GM18498 (cell line): ENCODE measurements around the gene TPK1.

ENCODE experiments used
- ATAC-seq: cut with Tn5 transposase; IDR thresholded peaks from one replicate; pipeline ENCODE4 v1.9.1; 2021; ENCODE audit warnings: mild to moderate bottlenecking, moderate library complexity; ENCODE audit not compliant: unreplicated experiment

The TPK1 gene

DNA sequence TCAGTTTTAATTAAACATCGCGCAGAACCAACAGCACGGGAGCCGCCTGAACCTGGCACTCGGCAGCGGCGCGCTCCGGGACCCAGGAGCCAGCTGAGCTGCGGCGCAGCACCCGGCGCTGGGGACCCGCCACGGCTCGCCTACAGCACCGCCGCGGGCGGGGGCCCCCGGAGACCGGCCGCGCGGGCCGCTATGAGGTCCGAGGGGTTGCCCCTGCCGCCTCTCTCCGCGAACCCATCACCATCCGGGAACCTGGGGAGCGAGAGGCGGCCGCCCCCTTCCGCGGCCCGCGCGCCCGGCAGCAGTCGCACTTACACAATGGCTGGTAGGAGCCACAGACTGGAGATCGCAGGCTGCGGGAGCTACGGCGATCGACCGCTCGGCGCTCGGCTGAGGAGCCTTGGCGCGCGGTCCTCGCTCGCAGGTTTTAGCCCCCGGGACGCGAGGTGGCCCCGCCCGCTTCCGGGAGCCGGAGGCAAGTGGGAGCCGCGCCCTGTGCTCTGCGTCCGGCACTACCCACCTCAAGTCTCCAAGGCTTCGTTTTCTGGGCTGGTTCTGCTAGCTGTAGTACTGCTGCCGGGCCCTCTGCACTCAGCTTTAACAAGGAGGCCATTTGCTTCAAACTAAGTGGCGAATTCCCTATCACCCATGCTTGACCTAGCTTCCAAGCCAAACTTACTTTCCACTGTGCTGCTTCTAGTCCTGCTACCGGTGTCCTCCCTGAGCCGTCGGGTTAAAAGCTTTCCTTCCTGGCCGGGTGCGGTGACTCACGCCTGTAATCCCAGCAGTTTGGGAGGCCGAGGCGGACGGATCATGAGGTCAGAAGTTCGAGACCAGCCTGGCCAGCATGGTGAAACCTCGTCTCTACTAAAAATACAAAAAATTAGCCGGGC lies at the start of gene TPK1:
TPK1 (minus strand) TSS at position 402 of the 893 bp plus-strand sequence. CDS start 451 bp downstream, outside the sequence.
- peak; percentile 90 for ATAC-seq

DNA sequence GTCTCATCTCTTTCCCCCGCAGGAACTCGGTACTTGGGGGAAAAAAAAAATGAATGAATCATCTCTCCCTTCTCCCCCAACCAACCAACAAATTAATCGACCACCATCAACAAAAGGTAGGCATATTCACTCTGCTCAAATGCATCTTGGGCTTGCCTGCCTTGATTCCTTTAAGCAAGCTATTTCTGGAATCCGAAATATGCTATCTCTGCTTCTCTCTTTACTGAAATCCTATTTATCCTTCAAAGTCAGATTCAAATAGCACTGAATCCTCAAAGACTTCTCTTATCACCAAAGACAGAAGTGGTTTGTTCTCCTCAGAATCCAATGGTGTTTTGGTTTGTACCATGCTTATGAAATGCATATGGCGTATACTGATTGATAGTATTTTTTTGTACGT lies 49.6 kb upstream of the TPK1 start:
- no peak for ATAC-seq

DNA sequence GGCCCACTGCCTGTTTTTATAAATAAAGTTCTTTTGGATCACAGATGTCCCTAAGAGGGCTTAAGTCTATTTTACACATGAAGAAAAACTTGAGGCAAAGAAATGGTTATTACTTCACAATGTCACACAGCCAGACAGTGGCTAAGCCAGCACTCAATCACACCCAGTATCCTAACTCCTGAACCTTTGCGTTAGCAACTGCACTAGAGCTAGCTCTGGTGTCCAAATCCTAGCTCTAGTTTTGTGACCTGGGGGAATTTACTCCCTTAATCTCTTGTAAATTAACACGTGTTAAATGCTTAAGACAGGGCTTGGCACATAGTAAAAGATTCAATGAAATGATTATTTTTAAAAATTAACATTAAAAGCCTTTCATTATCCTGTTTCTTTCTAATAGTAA lies 49.0 kb upstream of the TPK1 start:
- no peak for ATAC-seq

DNA sequence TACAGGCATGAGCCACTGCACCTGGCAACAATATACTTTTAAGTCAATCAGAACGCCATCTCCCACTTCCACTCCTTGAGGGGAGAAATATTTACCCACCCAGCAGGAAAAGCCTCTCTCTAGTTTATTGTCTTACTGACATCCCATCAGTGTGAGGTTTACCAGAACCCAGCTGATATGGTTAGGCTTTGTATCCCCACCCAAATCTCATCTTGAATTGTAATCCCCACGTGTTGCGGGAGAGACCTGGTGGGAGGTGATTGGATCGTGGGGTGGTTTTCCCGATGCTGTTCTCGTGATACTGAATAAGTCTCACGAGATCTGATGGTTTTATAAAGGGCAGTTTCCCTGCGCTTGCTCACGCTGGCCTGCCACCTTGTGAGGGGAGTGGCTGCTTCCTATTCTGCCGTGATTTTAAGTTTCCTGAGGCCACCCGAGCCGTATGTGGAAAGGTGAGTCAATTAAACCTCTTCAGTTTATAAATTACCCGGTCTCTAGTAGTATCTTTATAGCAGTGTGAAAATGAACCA lies 37.5 kb upstream of the TPK1 start:
- no peak for ATAC-seq

DNA sequence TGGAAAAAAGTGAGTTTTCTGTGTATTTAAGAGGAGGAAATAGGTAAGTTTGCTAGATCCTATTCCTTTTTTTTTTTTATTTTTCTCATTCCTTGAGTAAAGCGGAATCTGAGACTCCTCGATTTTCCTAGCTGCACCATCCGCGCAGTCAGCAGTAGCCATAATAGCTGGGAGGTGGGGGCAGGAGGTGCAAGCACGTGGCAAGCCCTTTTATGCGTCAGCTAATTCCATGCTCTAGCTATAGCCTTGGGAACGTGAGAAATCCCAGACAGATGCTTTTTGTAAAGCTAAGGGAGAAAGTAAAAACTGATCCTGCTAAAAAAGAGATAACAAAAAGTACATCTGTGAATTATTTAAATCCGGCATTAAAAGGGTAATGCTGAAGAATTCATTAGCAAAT lies 33.2 kb upstream of the TPK1 start:
- ATAC-seq: no peak

DNA sequence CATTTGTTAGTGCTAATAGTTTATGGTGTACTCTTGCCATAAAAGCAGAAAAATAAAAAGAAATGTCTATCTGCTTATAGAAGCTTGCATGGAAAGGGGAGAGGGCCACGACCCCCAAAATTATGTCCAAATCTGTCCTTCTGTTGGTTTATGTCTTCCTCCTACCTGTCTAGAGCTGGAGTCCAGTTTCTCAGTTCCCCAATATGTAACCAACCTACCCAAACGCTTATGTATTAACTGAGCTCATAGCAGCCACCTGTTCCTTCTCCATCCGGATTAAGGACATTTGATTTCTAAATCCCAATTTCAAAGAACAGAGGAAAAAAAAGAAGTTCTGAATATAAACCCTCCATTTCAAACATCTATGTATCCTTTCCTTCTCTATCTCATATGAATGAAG lies 30.3 kb upstream of the TPK1 start:
- ATAC-seq: no peak

DNA sequence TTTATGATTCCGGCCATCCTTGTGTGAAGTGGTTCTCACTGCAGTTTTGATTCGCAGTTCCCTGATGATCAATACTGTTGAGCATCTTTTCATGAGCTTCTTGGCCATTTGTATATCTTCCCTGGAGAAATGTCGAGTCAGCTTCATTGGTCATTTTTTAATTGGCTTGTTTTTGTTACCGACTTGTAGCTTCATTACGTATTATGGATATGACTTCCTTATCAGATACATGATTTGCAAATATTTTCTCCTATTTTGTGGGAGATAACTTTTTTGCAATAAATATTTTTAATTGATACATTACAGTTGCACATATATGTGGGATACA lies 27.4 kb upstream of the TPK1 start:
- ATAC-seq: no peak

DNA sequence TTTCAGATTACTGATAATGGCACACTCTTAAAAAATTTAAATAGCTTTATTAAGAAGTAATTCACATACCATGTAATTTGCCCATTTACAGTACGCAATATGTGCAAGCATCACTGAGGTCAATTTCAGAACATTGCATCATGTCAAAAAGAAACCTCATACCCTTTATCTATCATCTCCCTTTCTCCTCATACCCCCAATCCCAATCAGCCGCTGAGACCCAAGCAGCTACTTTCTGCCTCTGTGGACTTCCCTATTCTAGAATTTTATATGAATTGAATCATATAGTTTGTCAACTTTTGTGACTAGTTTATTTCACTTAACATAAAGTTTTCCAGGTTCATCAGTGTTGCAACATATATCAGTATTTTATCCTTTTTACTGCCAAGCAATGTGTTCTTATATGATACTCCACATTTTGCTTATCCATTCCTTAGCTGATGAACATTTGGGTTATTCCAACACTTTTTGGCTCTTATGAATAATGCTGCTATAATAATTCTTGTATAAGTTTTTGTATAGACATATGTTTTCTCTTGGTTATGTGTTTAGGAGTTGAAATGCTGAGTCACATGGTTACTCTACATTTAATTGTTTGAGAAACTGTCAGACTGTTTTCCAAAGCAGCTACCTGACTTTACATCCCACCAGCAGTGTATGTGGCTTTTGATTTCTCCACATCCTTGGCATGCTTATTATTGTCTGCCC lies 26.9 kb upstream of the TPK1 start:
- no peak for ATAC-seq

DNA sequence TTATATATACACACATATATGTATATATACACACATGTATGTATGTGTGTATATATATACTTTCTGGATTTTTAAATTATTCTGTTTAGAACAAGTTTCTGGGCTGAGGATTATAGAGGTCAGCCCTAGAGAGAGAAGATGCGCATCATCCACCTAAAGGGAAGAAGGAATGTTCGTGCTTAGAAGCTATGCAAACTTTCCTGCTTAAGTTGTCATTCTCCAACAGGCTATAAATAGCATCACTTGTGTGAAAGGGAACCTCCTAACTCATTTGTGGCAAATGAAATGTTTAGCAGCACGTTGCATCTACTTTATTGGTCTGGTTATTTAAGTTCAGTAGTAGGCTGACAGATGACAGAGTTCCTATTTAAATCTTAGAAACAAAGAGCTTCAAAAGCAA lies 23.9 kb upstream of the TPK1 start:
- no peak for ATAC-seq

DNA sequence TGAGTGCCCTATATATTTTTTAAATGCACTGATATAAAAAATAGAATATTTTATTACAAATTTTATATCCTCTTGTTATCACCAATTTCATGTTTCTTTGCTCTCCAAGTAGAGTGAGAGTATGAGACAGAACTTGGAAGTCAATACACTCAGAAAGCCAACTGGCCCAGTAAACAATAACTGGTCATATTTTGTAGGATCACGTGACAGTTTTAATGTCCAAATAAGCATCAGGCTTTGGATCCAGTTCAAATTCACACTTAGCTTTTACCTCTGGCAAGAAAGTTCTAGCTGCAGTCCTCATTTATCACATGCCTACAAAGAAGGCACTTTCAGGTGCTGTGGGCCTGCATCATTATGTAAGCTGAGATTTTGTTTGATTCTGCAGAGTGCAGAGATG lies 21.6 kb upstream of the TPK1 start:
- no peak for ATAC-seq

DNA sequence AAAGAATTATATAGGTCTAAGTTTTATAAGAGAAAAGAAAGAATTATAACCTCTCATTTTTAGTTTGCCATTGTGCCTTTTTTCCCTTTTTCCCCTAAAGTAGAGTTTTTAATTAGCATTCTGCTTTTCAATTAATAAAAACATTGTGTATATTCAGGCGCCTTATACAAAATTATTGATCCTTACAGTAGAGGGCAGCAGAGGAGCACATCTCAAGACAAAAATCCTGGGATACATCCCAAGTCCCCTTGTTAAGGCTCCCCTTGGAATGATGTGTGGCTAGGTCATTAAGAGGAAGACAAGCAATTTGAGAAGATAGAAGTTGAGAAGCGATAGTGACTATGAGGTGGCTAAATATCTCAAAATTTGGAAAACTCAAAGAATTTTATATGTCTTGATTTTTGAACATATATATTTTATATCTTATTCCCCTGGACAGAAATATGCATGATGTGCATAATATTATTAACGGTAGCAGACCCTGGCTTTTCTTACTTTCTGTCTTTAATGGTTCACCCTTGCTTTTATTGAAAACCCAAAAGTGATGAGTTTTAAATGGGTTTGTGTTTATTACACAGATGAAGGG lies 19.1 kb upstream of the TPK1 start:
- no peak for ATAC-seq

DNA sequence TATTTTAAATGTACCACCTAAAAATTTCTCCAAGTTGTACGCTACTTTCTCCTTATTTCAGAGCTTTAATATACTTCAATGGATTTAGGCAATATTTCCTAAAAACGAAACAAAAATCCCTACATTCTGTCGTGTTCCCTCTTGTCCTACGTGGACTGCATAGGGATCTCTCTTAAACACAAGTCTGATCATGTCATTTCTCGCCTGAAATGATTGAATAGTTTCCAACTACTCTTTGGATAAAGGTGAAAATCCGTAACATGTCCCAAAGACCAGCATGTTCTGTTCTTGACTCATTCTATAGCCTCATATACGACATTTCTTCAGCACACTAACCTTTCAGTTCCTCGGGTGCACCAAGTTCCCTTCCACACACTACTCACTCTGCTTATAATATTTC lies 17.7 kb upstream of the TPK1 start:
- no peak for ATAC-seq

DNA sequence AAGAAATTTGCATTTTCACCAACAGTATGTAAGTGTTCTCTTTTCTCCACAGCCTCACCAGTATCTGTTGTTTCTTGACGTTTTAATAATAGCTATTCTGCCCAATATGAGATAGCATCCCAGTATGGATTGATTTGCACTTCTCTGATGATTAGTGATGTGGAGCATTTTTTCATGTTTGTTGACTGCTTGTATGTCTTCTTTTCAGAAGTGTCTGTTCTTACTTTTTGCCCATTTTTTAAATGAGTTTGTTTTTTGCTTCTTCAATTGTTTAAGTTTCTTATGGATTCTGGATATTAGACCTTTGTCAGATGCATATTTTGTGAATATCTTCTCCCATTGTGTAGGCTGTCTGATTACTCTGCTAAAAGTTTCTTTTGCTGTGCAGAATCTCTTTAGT lies 12.2 kb upstream of the TPK1 start:
- no peak for ATAC-seq

DNA sequence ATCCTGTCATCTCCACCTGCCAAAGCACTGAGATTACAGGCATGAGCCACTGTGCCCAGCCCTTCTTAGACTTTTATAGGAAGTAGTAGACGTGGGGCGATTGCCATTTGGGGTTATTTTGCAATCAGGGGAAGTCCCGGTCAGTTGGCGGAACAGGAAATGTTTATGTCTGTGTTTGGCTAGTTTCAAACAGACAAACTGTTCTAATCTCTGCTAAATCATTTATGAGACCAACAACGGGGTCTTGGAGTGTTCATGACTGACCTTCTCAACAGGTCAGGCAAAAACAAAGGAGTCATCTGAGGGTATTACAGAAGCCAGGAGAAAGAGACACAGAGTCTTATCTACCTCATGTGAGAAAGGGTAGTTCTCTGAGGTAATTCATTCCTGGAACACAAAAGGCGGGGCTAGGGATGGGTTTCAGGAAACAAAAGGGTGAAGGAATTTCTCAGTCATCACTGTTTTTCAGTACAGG lies 6.6 kb upstream of the TPK1 start:
- peak; percentile 91 for ATAC-seq

DNA sequence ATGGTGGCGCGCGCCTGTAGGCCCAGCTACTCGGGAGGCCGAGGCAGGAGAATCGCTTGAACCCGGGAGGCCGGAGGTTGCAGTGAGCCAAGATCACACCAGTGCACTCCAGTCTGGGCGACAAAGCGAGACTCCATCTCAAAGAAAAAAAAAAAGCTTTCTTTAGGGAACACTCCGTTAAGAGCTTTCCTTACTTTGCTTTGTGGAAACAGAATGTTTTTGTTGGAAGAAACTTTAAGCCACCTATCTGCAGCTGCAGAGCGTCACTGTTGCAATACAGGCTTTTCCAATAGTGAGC lies 641 bp upstream of the TPK1 start:
- no peak for ATAC-seq

DNA sequence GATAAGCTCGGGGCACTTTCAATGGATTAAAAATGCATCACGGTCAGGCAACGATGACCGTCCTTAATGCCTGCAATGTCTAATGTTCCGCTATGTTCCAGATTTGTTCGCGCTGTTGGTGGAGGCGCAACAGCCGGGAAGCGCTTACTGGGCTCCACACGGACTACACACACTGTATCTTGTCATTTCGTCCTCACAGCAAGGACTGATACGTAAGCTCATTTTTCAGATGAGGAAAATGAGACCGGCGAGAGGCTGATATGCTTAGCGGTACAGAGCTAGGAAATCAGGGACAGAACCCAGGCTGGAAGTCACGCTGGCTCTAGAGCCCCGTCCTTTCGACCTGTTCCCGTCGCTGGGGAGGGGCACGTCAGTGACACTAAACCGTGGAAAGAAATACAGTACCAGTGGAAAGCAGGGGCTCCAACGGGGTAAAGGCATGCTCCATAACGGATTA lies 670 bp downstream of the TPK1 start:
- peak; percentile 40 for ATAC-seq

DNA sequence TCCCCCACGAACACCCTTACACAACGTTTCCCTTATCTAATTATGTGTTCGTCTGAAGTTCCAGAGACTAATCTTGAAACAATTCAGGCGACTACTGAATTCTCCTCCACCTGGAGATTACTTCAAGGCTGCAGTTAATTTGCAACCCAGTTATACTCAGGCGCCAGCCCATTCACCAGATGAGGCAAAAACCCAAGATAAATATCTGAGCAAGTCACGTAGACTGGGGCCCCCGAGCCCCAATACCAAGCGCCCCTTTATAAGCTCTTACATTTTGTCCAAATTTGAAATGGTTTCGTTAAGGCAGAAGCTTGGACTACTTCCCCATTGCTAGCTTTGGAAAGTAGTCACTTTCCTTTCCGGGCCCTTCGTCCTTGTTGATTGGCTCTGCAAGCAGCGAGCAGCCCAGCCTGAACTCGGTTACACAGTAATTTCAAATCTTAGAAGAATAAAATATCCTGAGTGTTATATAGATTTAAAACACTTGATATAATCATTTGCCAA lies 1.2 kb downstream of the TPK1 start:
- peak; percentile 35 for ATAC-seq

DNA sequence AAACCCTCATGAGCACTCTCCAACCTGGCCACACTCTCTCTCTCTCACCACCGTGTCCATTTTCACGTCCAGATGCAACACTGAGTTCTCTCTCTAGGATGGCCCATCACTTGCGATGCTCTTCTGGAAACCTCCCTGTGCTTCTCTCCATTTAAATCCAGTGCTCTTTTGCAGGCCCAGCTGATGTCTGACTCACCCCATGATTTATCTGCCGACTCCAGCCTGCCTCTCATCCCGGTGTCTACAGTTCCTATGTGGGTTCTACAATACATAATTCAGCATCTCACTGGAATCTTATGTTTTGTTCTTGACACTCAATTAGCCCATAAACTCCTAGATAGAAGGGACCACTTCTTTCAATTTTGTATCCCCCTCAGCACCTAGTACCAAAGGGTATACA lies 5.0 kb downstream of the TPK1 start:
- no peak for ATAC-seq

DNA sequence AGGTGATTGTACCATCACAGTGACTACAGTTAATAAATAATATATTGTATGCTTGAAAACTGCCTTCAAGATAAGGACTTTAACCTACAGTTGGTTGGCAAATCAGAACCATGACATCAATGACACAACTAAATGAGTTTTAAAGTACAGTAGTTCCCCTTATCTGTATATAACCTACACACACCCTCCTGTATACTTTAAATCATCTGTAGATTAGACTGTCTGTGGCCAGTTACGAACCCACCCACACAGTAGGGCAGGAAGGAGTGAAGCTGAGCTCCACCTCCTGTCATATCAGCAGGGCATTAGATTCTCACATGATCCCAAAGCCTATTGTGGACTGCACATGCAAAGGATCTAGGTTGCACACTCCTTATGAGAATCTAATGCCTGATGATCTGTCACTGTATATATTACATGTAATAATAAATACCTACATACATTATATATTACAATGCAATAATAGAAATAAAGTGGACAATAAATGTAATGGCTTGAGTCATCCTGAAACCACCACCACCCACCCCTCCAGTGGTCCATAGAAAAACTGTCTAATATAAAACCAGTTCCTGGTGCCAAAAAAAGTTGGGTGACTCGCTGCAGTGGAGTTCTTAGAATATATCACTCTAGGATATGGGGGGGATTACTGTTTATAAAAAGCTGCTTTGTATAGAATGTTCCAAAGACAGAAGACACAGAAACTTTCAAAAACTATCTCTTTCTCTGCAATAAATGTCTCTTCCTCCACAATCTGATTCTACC lies 5.6 kb downstream of the TPK1 start:
- no peak for ATAC-seq

DNA sequence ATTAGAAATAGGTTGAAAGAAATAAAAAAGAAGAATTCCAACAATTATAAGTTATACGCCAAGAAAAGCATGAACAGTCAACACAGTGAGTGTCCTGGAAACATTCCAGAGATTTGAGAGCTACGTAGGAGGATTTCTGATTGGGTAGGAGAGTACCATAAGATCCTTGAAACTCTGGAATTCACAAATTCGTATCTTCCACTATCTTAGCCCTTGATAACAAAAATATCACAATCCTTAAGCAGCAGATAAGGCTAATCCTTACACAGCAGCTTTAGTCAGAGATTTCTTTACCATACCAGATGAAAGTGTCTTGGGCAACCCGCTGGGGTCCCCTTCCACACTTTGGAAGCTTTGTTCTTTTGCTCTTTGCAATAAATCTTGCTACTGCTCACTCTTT lies 8.2 kb downstream of the TPK1 start:
- no peak for ATAC-seq

DNA sequence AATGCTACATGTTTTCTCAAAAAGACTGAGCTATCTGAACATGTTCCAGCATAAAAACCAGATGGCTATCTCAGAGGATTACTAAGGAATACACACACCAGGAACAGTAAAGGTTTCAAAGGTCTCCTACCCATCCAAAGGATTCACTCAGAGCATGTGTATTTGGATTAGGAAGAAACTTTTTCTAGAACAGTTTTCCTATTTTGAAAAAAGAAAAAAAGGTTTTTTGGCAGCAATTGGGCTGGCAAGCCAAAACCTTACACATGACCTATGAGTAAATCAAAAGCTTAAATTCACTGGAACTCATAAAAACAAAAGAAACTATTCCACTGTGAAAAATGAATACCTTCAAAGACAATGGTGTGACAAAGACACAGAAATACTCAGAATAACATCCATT lies 9.6 kb downstream of the TPK1 start:
- no peak for ATAC-seq
